ENCODE results near the gene AATF.
A peak's percentile ranks its signal among the peaks of the same experiment; 100 is the strongest.

Gene AATF

DNA sequence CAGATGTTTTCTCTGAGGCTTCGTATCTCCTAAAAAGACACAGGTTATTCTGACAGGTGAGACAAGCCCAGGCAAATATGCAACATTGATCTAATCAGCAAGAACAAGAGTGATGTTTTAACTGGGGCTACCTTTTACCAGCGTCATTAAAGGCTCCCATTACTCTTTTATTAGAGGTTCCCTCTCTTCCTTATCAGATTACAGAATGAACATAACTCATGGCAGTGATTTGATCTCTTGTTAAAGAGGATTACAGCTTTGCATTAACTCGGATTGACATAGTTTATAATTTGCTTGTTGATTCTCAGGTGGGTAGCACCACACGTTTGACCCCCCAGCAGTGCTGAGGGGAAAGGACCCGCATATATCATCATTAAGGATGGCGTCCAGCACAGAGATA is 90.5 kb downstream of the AATF start:
- Histone ChIP-seq H2AFZ (ENCODE audit: low read depth, low read length) (no peak overlapping the region), H3K27me3 (ENCODE audit: control insufficient read depth in 1 of 2, insufficient read depth in 1 of 2, low read length in 2 of 2) (no peaks in the 10 kb centered on the region), H3K4me2 (ENCODE audit: low read length, poor library complexity, severe bottlenecking) (no peak overlapping the region), H2BK15ac (ENCODE audit: low read depth, poor library complexity, severe bottlenecking) (no peak overlapping the region), H2BK12ac (ENCODE audit: low read length in 2 of 2) (no peak overlapping the region), H3K9me3 (ENCODE audit: control insufficient read depth, low read length) (no peaks in the 10 kb centered on the region), H3K79me1 (replicated peaks; ENCODE audit: low read length, poor library complexity, severe bottlenecking) (peaks cover 19% of the 10 kb centered on the region), H3K4me3 (ENCODE audit: insufficient read depth in 1 of 2, low read depth in 1 of 2, low read length in 2 of 2) (no peak overlapping the region), H3K27ac (ENCODE audit: low read length, poor library complexity, severe bottlenecking) (no peak overlapping the region), H3K36me3 (ENCODE audit: control insufficient read depth in 1 of 2, insufficient read depth in 2 of 2, low read depth in 1 of 2, low read length in 2 of 2) (peaks cover 4 to 16% of the 10 kb centered on the region in 2 experiments), H2BK5ac (ENCODE audit: low read depth, low read length, poor library complexity, severe bottlenecking) (no peak overlapping the region), H4K8ac (ENCODE audit: low read length) (no peak overlapping the region), H4K91ac (ENCODE audit: low read length) (no peak overlapping the region), H3K9ac (ENCODE audit: low read length) (no peak overlapping the region), H3K18ac (ENCODE audit: low read depth in 1 of 2, low read length in 2 of 2) (no peak overlapping the region), H2BK120ac (ENCODE audit: low read depth, low read length) (no peak overlapping the region), H3K4me1 (ENCODE audit: control insufficient read depth, insufficient read depth, low read depth, low read length) (peaks cover 2% of the 10 kb centered on the region), H2AK5ac (ENCODE audit: low read length, severe bottlenecking) (no peak overlapping the region), H3K14ac (ENCODE audit: low read length in 2 of 2) (no peak overlapping the region), H3K4ac (ENCODE audit: low read depth in 1 of 2, low read length in 2 of 2) (no peak overlapping the region), H3K23ac (ENCODE audit: low read length in 2 of 2) (no peak overlapping the region)
- DNase-seq, result no peak
- 85% methylated on average over 5 of the region's 6 CpGs for WGBS

- H3K27ac ChIP-seq (ENCODE audit: low read length, poor library complexity, severe bottlenecking), result no peak overlapping the region
- peaks cover 6% of the 10 kb centered on the region for H3K4me1 ChIP-seq (ENCODE audit: control insufficient read depth, insufficient read depth, low read depth, low read length)
- no peak overlapping the region for H2BK15ac ChIP-seq (ENCODE audit: low read depth, poor library complexity, severe bottlenecking)
- H3K4me3 ChIP-seq (ENCODE audit: insufficient read depth in 1 of 2, low read depth in 1 of 2, low read length in 2 of 2), result no peak overlapping the region
- no peak overlapping the region for H3K14ac ChIP-seq (ENCODE audit: low read length in 2 of 2)
- H3K4ac ChIP-seq (ENCODE audit: low read depth in 1 of 2, low read length in 2 of 2), result no peak overlapping the region
- peaks cover 4 to 16% of the 10 kb centered on the region in 2 experiments for H3K36me3 ChIP-seq (ENCODE audit: control insufficient read depth in 1 of 2, insufficient read depth in 2 of 2, low read depth in 1 of 2, low read length in 2 of 2)
- no peak overlapping the region for H2AFZ ChIP-seq (ENCODE audit: low read depth, low read length)
- no peak overlapping the region for H2BK120ac ChIP-seq (ENCODE audit: low read depth, low read length)
- no peak overlapping the region for H4K91ac ChIP-seq (ENCODE audit: low read length)
- DNase-seq, result no peak
- no peak overlapping the region for H3K4me2 ChIP-seq (ENCODE audit: low read length, poor library complexity, severe bottlenecking)
- H3K9me3 ChIP-seq (ENCODE audit: control insufficient read depth, low read length), result no peaks in the 10 kb centered on the region
- H3K23ac ChIP-seq (ENCODE audit: low read length in 2 of 2), result no peak overlapping the region
- H3K9ac ChIP-seq (ENCODE audit: low read length), result no peak overlapping the region
- peak overlapping the region; percentile 53 for H2BK5ac ChIP-seq (ENCODE audit: low read depth, low read length, poor library complexity, severe bottlenecking)
- peaks cover 13% of the 10 kb centered on the region for H3K79me1 ChIP-seq (replicated peaks; ENCODE audit: low read length, poor library complexity, severe bottlenecking)
- no peak overlapping the region for H2BK12ac ChIP-seq (ENCODE audit: low read length in 2 of 2)
- H2AK5ac ChIP-seq (ENCODE audit: low read length, severe bottlenecking), result no peak overlapping the region
- no peak overlapping the region for H3K18ac ChIP-seq (ENCODE audit: low read depth in 1 of 2, low read length in 2 of 2)
- no peak overlapping the region for H4K8ac ChIP-seq (ENCODE audit: low read length)
- H3K27me3 ChIP-seq (ENCODE audit: control insufficient read depth in 1 of 2, insufficient read depth in 1 of 2, low read length in 2 of 2), result no peaks in the 10 kb centered on the region
Observed at GRCh38 chr17:37041932-37042331, 93.2 kb downstream of the AATF start.

DNA sequence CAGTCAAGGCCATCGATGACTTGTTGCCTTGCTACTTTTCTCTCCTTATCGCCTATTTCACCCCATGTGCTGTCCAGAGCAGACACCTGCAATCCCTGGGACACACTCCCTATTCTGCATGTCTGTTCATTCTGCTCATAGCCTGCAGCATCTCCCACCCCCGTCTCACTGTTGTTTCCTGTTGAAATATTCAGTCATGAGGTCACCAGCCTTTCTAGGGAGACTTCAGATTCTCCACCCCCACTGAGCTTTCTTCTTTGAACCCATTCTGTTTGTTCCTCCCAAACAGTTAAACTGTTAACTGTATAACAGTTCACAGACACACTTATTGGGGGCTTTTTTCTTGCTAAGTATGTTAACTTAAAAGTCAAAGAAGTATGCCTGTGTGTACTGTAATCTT is 94.4 kb downstream of the AATF start:
- Histone ChIP-seq H2BK12ac (ENCODE audit: low read length in 2 of 2) (no peak overlapping the region), H4K8ac (ENCODE audit: low read length) (no peak overlapping the region), H2AFZ (ENCODE audit: low read depth, low read length) (no peak overlapping the region), H3K18ac (ENCODE audit: low read depth in 1 of 2, low read length in 2 of 2) (no peak overlapping the region), H3K36me3 (ENCODE audit: control insufficient read depth in 1 of 2, insufficient read depth in 2 of 2, low read depth in 1 of 2, low read length in 2 of 2) (peaks cover 0 to 10% of the 10 kb centered on the region in 2 experiments), H3K79me1 (replicated peaks; ENCODE audit: low read length, poor library complexity, severe bottlenecking) (peaks cover 11% of the 10 kb centered on the region), H3K27ac (ENCODE audit: low read length, poor library complexity, severe bottlenecking) (no peak overlapping the region), H3K4me1 (ENCODE audit: control insufficient read depth, insufficient read depth, low read depth, low read length) (peaks cover 6% of the 10 kb centered on the region), H3K4me2 (ENCODE audit: low read length, poor library complexity, severe bottlenecking) (no peak overlapping the region), H3K4me3 (ENCODE audit: insufficient read depth in 1 of 2, low read depth in 1 of 2, low read length in 2 of 2) (no peak overlapping the region), H2BK15ac (ENCODE audit: low read depth, poor library complexity, severe bottlenecking) (no peak overlapping the region), H4K91ac (ENCODE audit: low read length) (no peak overlapping the region), H2AK5ac (ENCODE audit: low read length, severe bottlenecking) (no peak overlapping the region), H3K23ac (ENCODE audit: low read length in 2 of 2) (no peak overlapping the region), H3K9ac (ENCODE audit: low read length) (no peak overlapping the region), H3K14ac (ENCODE audit: low read length in 2 of 2) (no peak overlapping the region), H3K9me3 (ENCODE audit: control insufficient read depth, low read length) (no peaks in the 10 kb centered on the region), H2BK120ac (ENCODE audit: low read depth, low read length) (no peak overlapping the region), H3K27me3 (ENCODE audit: control insufficient read depth in 1 of 2, insufficient read depth in 1 of 2, low read length in 2 of 2) (no peaks in the 10 kb centered on the region), H2BK5ac (ENCODE audit: low read depth, low read length, poor library complexity, severe bottlenecking) (no peak overlapping the region), H3K4ac (ENCODE audit: low read depth in 1 of 2, low read length in 2 of 2) (no peak overlapping the region)
- 72% methylated on average over 3 of the region's 3 CpGs for WGBS
- DNase-seq, result peak; percentile 14

DNA sequence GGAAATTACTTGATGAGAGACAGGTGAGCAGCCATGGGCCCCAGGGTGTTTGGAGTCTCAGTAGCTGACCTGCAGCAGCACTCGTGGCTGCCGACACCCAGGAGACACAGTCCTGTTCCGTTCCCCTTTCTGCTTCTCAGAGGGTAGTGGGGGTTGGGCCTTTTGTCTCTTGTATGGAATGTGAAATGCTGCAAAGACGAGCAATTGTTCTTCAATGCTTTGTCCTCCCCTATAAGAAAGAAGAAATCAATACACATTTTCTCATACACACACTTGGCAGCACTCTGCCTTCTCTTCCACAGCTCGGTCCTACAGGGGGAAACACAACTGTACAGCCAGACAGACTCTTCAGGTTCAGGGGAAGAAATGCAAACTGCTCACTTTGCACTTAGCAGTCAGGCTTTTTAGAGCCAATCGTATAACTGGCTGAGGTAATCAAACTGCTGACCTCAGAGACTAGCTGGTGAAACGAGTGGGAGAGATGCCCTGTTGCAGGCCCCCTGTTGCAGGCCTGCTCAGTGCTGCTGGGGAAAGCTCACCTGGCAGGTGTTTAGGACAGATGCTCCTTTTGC is 96.7 kb downstream of the AATF start:
- Histone ChIP-seq H3K4me2 (ENCODE audit: low read length, poor library complexity, severe bottlenecking) (no peak overlapping the region), H3K9ac (ENCODE audit: low read length) (no peak overlapping the region), H2BK5ac (ENCODE audit: low read depth, low read length, poor library complexity, severe bottlenecking) (no peak overlapping the region), H3K4me1 (ENCODE audit: control insufficient read depth, insufficient read depth, low read depth, low read length) (peaks cover 6% of the 10 kb centered on the region), H2BK120ac (ENCODE audit: low read depth, low read length) (no peak overlapping the region), H3K4ac (ENCODE audit: low read depth in 1 of 2, low read length in 2 of 2) (no peak overlapping the region), H3K18ac (ENCODE audit: low read depth in 1 of 2, low read length in 2 of 2) (no peak overlapping the region), H2BK12ac (ENCODE audit: low read length in 2 of 2) (no peak overlapping the region), H3K9me3 (ENCODE audit: control insufficient read depth, low read length) (no peaks in the 10 kb centered on the region), H3K79me1 (replicated peaks; ENCODE audit: low read length, poor library complexity, severe bottlenecking) (peaks cover 8% of the 10 kb centered on the region), H2AK5ac (ENCODE audit: low read length, severe bottlenecking) (no peak overlapping the region), H2AFZ (ENCODE audit: low read depth, low read length) (no peak overlapping the region), H3K23ac (ENCODE audit: low read length in 2 of 2) (no peak overlapping the region), H3K4me3 (ENCODE audit: insufficient read depth in 1 of 2, low read depth in 1 of 2, low read length in 2 of 2) (no peak overlapping the region), H3K14ac (ENCODE audit: low read length in 2 of 2) (no peak overlapping the region), H4K91ac (ENCODE audit: low read length) (no peak overlapping the region), H3K27ac (ENCODE audit: low read length, poor library complexity, severe bottlenecking) (no peak overlapping the region), H2BK15ac (ENCODE audit: low read depth, poor library complexity, severe bottlenecking) (no peak overlapping the region), H3K27me3 (ENCODE audit: control insufficient read depth in 1 of 2, insufficient read depth in 1 of 2, low read length in 2 of 2) (no peaks in the 10 kb centered on the region), H3K36me3 (ENCODE audit: control insufficient read depth in 1 of 2, insufficient read depth in 2 of 2, low read depth in 1 of 2, low read length in 2 of 2) (peaks cover 1 to 19% of the 10 kb centered on the region in 2 experiments), H4K8ac (ENCODE audit: low read length) (no peak overlapping the region)
- WGBS, result 67% methylated on average over 7 of the region's 7 CpGs
- DNase-seq, result no peak

All from mesenchymal stem cell (in vitro differentiated cells and primary cell).